Activated CD4-positive, alpha-beta T cell treated with anti-CD3 and anti-CD28 coated beads, Interleukin-2, amount 10 ng/mL, durations not matched to agents 7 days and 5 days (primary cell): ENCODE measurements around the gene SLC4A2. TPM values are rescaled to one million over a fixed set of nuclear protein-coding genes. Genes with fewer than 3 reads are reported as not detected.
"Not testable (repeated sequence)": the region's sequence is repeated elsewhere in the genome, so short reads cannot be mapped to it uniquely, and the experiment has no call there.

Source experiments
- CTCF ChIA-PET: fragments of 350-600 bp; sonication (Branson Sonifier 250); formaldehyde crosslinking; loops from one replicate; lab custom pipeline; 2021; ENCODE audit warnings: antibody characterized with exemption; lab: Charles Lee
- POLR2A ChIA-PET: fragments of 350-600 bp; sonication (Branson Sonifier 250); formaldehyde crosslinking; loops from one replicate; lab custom pipeline; 2021; ENCODE audit warnings: antibody characterized with exemption; lab: Charles Lee
- DNase-seq: peaks from one replicate; pipeline ENCODE4 v3.0.0-alpha.2; 2020
- H3K27ac Mint-ChIP-seq: one replicate; pipeline ENCODE4 v1.8.0; 2021; ENCODE audit warnings: mild to moderate bottlenecking, moderate library complexity, mixed read lengths
- H3K27me3 Mint-ChIP-seq: one replicate; pipeline ENCODE4 v1.8.0; 2021; ENCODE audit warnings: mixed read lengths
- H3K36me3 Mint-ChIP-seq: one replicate; pipeline ENCODE4 v1.8.0; 2021; ENCODE audit warnings: low read depth, mixed read lengths
- H3K4me1 Mint-ChIP-seq: one replicate; pipeline ENCODE4 v1.8.0; 2021; ENCODE audit warnings: mixed read lengths
- H3K4me3 Mint-ChIP-seq: one replicate; pipeline ENCODE4 v1.8.0; 2021; ENCODE audit warnings: mild to moderate bottlenecking, moderate library complexity, mixed read lengths
- H3K9me3 Mint-ChIP-seq: one replicate; pipeline ENCODE4 v1.8.0; 2021; ENCODE audit warnings: mixed read lengths
- total RNA-seq, 2 experiments: library from RNA; stranded (reverse); gene quantifications; one replicate each; pipeline ENCODE4 v1.2.3, GENCODE V29; 2021

Gene SLC4A2, protein sequence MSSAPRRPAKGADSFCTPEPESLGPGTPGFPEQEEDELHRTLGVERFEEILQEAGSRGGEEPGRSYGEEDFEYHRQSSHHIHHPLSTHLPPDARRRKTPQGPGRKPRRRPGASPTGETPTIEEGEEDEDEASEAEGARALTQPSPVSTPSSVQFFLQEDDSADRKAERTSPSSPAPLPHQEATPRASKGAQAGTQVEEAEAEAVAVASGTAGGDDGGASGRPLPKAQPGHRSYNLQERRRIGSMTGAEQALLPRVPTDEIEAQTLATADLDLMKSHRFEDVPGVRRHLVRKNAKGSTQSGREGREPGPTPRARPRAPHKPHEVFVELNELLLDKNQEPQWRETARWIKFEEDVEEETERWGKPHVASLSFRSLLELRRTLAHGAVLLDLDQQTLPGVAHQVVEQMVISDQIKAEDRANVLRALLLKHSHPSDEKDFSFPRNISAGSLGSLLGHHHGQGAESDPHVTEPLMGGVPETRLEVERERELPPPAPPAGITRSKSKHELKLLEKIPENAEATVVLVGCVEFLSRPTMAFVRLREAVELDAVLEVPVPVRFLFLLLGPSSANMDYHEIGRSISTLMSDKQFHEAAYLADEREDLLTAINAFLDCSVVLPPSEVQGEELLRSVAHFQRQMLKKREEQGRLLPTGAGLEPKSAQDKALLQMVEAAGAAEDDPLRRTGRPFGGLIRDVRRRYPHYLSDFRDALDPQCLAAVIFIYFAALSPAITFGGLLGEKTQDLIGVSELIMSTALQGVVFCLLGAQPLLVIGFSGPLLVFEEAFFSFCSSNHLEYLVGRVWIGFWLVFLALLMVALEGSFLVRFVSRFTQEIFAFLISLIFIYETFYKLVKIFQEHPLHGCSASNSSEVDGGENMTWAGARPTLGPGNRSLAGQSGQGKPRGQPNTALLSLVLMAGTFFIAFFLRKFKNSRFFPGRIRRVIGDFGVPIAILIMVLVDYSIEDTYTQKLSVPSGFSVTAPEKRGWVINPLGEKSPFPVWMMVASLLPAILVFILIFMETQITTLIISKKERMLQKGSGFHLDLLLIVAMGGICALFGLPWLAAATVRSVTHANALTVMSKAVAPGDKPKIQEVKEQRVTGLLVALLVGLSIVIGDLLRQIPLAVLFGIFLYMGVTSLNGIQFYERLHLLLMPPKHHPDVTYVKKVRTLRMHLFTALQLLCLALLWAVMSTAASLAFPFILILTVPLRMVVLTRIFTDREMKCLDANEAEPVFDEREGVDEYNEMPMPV
- 100 to 1,000 TPM; 106 to 114 TPM for total RNA-seq

DNA sequence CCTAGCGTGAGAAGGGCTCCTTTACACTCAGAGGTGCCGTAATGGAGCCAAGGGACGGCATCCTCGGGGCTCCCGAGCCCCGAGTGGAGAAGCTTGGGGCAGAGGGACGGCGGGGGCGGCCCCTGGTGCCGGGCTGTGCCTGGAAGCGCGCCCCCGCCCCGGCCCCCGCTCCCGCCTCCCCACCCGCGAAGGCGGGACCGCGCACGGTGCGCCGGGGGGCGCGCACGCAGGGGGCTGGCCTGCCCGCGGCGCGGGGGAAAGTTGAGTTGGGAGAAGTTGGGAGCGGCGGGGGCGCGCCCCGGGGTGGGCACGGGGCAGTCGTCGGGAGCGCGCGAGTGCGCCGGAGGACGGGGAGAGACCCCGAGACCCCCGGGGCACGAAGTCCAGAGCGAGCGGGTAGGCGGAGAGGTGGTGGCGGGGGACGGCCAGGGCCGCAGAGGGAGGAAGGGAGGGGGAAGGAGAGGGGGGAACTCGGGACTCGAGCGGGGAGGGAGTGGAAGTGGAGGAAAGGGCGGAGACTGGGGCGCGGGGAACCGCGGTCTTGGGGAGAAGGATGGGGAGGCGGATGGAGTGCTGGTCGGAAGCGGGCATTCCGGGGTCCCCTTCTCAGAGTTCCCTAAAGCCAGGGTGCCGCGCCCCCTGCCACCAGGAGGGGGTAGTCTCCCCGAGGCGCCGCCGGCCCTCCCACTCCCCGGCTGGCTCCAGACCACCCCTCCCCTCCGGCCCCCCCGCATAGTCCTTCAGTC lies at the start of gene SLC4A2:
TSS of gene SLC4A2 (plus strand) at position 223 of the 746 bp plus-strand sequence. CDS start 2,399 bp downstream, outside the sequence.
- POLR2A ChIA-PET: no interaction called here
- Mint-ChIP-seq H3K27me3 (no peaks in the 10 kb centered on the region), H3K4me3 (peak within 1 kb of the TSS; percentile 91), H3K27ac (peak within 1 kb of the TSS; percentile 95), H3K4me1 (peaks cover 40% of the 10 kb centered on the region), H3K36me3 (peaks cover 5% of the 10 kb centered on the region), H3K9me3 (no peaks in the 10 kb centered on the region)
- peak; percentile 64 for DNase-seq
- CTCF ChIA-PET: interaction anchor here (1.0 to 2.0 kb wide), 7 partner anchors 18 to 45 kb away, joined by 3 to 9 read pairs (median 5); partner anchors contain the start of gene FASTK

DNA sequence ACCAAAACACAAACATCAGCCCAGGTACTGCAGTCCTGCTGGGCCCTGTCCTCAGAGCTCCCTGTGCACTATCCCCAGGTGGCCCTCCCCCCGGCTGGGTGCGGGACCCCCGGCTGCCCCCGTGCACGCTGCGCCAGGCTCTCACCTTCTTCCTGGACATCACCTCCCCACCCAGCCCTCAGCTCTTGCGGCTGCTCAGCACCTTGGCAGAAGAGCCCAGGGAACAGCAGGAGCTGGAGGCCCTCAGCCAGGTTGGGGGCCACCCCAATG lies 49.4 kb upstream of the SLC4A2 start:
- H3K27me3 Mint-ChIP-seq: no peaks in the 10 kb centered on the region
- H3K4me1 Mint-ChIP-seq: peaks cover 75% of the 10 kb centered on the region
- ChIA-PET POLR2A (interaction anchor here (1.4 kb wide), 1 partner anchor 71 kb away, joined by 4 read pairs; the partner anchor contains the start of gene FASTK), CTCF (interaction anchor here (1.0 to 6.3 kb wide), 14 partner anchors 10 to 101 kb away, joined by 3 to 79 read pairs (median 4); partner anchors contain the start of genes ABCB8, ATG9B and FASTK)
- DNase-seq: no peak
- peak overlapping the region; percentile 70 for H3K4me3 Mint-ChIP-seq
- peaks cover 23% of the 10 kb centered on the region for H3K36me3 Mint-ChIP-seq
- H3K9me3 Mint-ChIP-seq: no peaks in the 10 kb centered on the region
- H3K27ac Mint-ChIP-seq: peak overlapping the region; percentile 94

DNA sequence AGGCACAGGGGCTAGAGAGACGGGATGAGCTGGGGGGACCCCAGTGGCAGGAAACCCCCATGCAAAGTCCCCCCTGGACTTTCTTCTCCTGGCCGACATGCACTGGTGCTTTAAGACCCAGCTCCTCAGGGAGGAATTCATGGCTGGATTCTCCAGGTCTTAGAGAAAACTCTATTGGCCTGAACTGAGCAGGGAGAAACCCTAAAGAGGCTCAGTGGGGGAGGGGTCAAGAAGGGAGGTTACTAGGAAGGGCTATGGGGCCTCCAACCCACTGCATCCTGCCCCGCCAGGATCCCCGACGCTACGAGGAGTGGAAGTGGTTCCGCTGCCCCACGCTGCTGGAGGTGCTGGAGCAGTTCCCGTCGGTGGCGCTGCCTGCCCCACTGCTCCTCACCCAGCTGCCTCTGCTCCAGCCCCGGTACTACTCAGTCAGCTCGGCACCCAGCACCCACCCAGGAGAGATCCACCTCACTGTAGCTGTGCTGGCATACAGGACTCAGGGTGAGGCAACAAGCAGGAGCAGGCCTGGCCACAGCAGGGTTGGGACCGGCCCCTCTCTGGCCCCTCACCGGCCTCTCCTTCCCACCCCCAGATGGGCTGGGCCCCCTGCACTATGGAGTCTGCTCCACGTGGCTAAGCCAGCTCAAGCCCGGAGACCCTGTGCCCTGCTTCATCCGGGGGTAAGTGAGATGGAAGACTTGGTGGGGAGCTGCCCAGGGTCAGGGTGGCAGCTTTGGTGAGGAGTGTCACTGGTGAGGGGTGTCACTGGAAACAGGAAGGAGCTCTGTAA lies 48.9 kb upstream of the SLC4A2 start:
- POLR2A ChIA-PET: interaction anchor here (0.7 to 1.4 kb wide), 2 partner anchors 70 to 1387 kb away, joined by 3 to 4 read pairs; partner anchors contain the start of gene FASTK
- CTCF ChIA-PET: interaction anchor here (0.6 to 6.3 kb wide), 14 partner anchors 10 to 116 kb away, joined by 3 to 79 read pairs (median 4); partner anchors contain the start of genes ABCB8 and ATG9B
- Mint-ChIP-seq H3K27ac (peak overlapping the region; percentile 94), H3K4me1 (peaks cover 80% of the 10 kb centered on the region), H3K36me3 (peaks cover 28% of the 10 kb centered on the region), H3K27me3 (no peaks in the 10 kb centered on the region), H3K9me3 (no peaks in the 10 kb centered on the region), H3K4me3 (peak overlapping the region; percentile 70)
- DNase-seq: peak; percentile 57

DNA sequence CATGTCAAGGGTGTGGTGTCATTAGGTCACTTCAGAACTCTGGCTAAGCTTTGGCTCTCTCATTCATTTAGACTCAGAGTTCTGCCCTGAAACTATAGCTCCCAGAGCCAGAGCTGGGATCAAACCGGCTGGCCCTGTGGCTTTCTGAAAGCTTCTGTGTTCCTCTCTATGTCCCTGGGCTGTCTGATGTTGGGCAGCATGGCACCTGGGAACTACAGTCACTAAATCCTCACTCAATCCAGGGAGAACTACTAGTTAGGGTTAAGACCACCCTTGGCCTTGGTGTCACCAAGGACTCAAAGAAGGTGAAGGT lies 48.3 kb upstream of the SLC4A2 start:
- H3K9me3 Mint-ChIP-seq: no peaks in the 10 kb centered on the region
- H3K4me1 Mint-ChIP-seq: peaks cover 85% of the 10 kb centered on the region
- H3K4me3 Mint-ChIP-seq: peak overlapping the region; percentile 70
- no peak for DNase-seq
- ChIA-PET POLR2A (interaction anchor here (0.7 to 1.4 kb wide), 2 partner anchors 70 to 1387 kb away, joined by 3 to 4 read pairs; partner anchors contain the start of gene FASTK), CTCF (interaction anchor here (0.6 to 6.3 kb wide), 11 partner anchors 9 to 116 kb away, joined by 3 to 79 read pairs (median 3); partner anchors contain the start of genes ABCB8 and ATG9B)
- H3K27ac Mint-ChIP-seq: peak overlapping the region; percentile 94
- peaks cover 28% of the 10 kb centered on the region for H3K36me3 Mint-ChIP-seq
- H3K27me3 Mint-ChIP-seq: no peaks in the 10 kb centered on the region

DNA sequence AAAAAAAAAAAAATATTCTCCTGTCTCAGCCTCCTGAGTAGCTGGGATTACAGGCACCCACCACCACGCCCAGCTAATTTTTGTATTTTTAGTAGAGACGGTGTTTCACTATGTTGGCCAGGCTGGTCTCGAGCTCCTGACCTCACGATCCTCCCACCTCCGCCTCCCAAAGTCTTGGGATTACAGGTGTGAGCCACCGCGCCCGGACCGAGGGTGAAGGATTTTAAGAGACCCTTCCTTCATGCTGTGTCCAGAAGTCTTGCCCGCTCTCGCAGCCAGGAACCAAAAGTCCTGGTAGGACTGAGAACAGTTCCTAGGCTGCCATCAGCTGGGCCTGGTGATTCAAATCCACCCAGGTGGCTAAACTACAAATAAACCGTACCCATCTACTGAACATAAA lies 47.8 kb upstream of the SLC4A2 start:
- peaks cover 28% of the 10 kb centered on the region for H3K36me3 Mint-ChIP-seq
- POLR2A ChIA-PET: not testable (repeated sequence)
- CTCF ChIA-PET: interaction anchor here (1.0 to 6.3 kb wide), 6 partner anchors 9 to 112 kb away, joined by 3 to 79 read pairs (median 8); partner anchors contain the start of genes ABCB8 and ATG9B

DNA sequence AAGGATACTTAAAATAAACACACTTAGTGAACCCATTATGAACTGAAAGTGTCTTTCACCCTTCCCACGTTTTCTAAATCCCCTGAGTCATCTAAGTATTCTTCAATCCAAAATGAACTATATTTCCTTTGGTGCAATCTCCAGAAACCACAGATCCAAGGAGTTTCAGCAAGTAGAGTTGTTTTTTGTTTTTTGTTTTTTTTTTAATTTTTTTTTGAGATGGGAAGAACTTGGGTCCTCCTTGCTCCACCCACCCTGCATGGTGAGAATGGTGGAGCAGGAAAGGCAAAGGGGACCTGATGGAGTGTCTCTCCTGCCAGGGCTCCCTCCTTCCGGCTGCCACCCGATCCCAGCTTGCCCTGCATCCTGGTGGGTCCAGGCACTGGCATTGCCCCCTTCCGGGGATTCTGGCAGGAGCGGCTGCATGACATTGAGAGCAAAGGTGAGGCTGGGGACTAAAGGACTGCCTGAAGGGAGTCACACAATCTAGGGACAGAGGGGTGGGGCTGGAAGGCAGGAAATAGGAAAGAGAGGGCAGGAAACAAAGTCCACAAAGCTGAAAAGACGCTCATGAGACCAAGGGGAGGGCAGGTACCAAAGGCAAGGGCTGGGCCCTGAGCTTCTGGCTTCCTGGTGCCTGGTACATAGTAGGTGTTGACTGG lies 47.2 kb upstream of the SLC4A2 start:
- Mint-ChIP-seq H3K4me1 (peaks cover 90% of the 10 kb centered on the region), H3K9me3 (no peaks in the 10 kb centered on the region), H3K4me3 (peak overlapping the region; percentile 62), H3K36me3 (peaks cover 28% of the 10 kb centered on the region), H3K27ac (peak overlapping the region; percentile 92), H3K27me3 (no peaks in the 10 kb centered on the region)
- ChIA-PET POLR2A (no interaction called here), CTCF (interaction anchor here (0.7 to 6.3 kb wide), 8 partner anchors 8 to 100 kb away, joined by 3 to 79 read pairs (median 4); partner anchors contain the start of genes ABCB8 and ATG9B)
- DNase-seq: no peak

More for the DNA sequence above, 47.8 kb upstream of the SLC4A2 start:
- DNase-seq, H3K9me3 Mint-ChIP-seq, H3K27me3 Mint-ChIP-seq: not testable (repeated sequence)
- Mint-ChIP-seq H3K4me3 (peak overlapping the region; percentile 62), H3K4me1 (peaks cover 86% of the 10 kb centered on the region), H3K27ac (peak overlapping the region; percentile 92)

DNA sequence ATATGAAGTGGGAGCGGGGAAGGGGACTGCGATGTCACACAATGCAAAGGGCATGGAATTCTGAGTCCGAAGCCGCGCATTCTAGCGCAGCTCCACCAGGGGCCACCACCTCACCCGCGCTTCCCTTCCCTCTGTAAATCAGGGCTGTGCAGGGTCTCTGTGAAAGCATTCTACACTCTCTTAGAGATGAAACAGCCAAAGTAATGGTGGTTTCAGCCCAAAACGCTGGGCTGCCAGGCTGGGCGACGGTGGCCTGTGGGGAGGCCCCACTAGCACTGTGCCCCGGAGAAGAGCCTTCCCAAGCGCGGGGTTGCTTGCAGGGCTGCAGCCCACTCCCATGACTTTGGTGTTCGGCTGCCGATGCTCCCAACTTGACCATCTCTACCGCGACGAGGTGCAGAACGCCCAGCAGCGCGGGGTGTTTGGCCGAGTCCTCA lies 46.5 kb upstream of the SLC4A2 start:
- POLR2A ChIA-PET: no interaction called here
- peaks cover 3% of the 10 kb centered on the region for H3K27me3 Mint-ChIP-seq
- H3K27ac Mint-ChIP-seq: peak overlapping the region; percentile 92
- H3K9me3 Mint-ChIP-seq: no peaks in the 10 kb centered on the region
- H3K36me3 Mint-ChIP-seq: peaks cover 27% of the 10 kb centered on the region
- peaks cover 90% of the 10 kb centered on the region for H3K4me1 Mint-ChIP-seq
- DNase-seq: no peak
- CTCF ChIA-PET: interaction anchor here (0.8 to 6.1 kb wide), 9 partner anchors 15 to 77 kb away, joined by 3 to 28 read pairs (median 5); partner anchors contain the start of genes ABCB8 and SLC4A2
- peak overlapping the region; percentile 57 for H3K4me3 Mint-ChIP-seq

DNA sequence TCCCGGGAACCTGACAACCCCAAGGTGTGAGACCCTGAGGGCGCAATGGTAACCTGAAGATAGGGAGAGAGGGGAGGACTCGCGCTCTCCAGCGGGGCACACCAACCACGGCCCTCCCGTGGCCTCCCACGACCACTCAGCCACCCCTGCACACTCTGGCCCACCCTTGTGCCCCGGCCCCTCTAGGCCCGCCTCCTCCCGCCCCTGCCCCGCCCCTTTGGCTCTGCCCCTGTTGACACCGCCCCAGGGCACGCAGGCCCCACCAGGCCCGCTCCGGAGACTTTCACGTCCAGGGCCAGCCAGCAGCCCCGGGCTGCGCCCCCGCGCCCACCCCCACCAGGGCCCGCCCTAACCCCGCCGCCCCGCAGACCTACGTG lies 46.0 kb upstream of the SLC4A2 start:
- DNase-seq: no peak
- peak overlapping the region; percentile 99 for H3K27ac Mint-ChIP-seq
- H3K4me3 Mint-ChIP-seq: peak overlapping the region; percentile 93
- peaks cover 90% of the 10 kb centered on the region for H3K4me1 Mint-ChIP-seq
- ChIA-PET CTCF (interaction anchor here (0.6 to 2.7 kb wide), 13 partner anchors 9 to 214 kb away, joined by 3 to 11 read pairs (median 3); partner anchors contain the start of genes ABCB8, ABCF2, ATG9B and SLC4A2), POLR2A (no interaction called here)
- no peaks in the 10 kb centered on the region for H3K9me3 Mint-ChIP-seq
- peaks cover 25% of the 10 kb centered on the region for H3K36me3 Mint-ChIP-seq
- peaks cover 7% of the 10 kb centered on the region for H3K27me3 Mint-ChIP-seq

DNA sequence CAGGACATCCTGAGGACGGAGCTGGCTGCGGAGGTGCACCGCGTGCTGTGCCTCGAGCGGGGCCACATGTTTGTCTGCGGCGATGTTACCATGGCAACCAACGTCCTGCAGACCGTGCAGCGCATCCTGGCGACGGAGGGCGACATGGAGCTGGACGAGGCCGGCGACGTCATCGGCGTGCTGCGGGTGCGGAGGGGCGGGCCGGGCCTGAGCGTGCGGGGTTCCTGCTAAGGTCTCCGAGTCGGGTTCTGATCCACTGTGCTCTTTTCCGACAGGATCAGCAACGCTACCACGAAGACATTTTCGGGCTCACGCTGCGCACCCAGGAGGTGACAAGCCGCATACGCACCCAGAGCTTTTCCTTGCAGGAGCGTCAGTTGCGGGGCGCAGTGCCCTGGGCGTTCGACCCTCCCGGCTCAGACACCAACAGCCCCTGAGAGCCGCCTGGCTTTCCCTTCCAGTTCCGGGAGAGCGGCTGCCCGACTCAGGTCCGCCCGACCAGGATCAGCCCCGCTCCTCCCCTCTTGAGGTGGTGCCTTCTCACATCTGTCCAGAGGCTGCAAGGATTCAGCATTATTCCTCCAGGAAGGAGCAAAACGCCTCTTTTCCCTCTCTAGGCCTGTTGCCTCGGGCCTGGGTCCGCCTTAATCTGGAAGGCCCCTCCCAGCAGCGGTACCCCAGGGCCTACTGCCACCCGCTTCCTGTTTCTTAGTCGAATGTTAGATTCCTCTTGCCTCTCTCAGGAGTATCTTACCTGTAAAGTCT lies 45.5 kb upstream of the SLC4A2 start:
- Mint-ChIP-seq H3K27me3 (peaks cover 11% of the 10 kb centered on the region), H3K4me1 (peaks cover 88% of the 10 kb centered on the region), H3K9me3 (no peaks in the 10 kb centered on the region), H3K27ac (peak overlapping the region; percentile 99), H3K36me3 (peaks cover 25% of the 10 kb centered on the region), H3K4me3 (peak overlapping the region; percentile 93)
- DNase-seq: peak; percentile 96
- ChIA-PET POLR2A (no interaction called here), CTCF (interaction anchor here (0.6 to 2.7 kb wide), 16 partner anchors 8 to 508 kb away, joined by 3 to 11 read pairs (median 3); partner anchors contain the start of genes ABCB8, ABCF2, ATG9B and SLC4A2)
